Keratinocyte (primary cell): Measurements from ENCODE around the gene TOP1. TPM values are rescaled to one million over a fixed set of nuclear protein-coding genes. Genes with fewer than 3 reads are reported as not detected.
"Not testable (repeated sequence)": the region's sequence is repeated elsewhere in the genome, so short reads cannot be mapped to it uniquely, and the experiment has no call there.

Experiments
- DNase-seq: peaks from one replicate; pipeline ENCODE4 v3.0.0-alpha.2; 2011; ENCODE audit warnings: low read depth, missing footprints, low spot score
- FAIRE-seq: peaks from 2 replicates; lab custom pipeline; 2011; peaks lifted over from hg19 to GRCh38; lab: Jason Lieb, UNC
- H2AFZ ChIP-seq: 2 replicates; pipeline ENCODE4 v1.6.0; 2012; ENCODE audit warnings: low read length, control low read depth, inconsistent platforms; ENCODE audit not compliant: control insufficient read depth
- H3K27ac ChIP-seq: 2 replicates; pipeline ENCODE4 v1.5.1; 2011; ENCODE audit warnings: low read length; ENCODE audit not compliant: control insufficient read depth, insufficient read depth
- H3K27me3 ChIP-seq: 3 replicates; pipeline ENCODE4 v1.6.0; 2011; ENCODE audit warnings: low read length; ENCODE audit not compliant: control insufficient read depth, insufficient read depth; ENCODE audit errors: extremely low read depth
- H3K36me3 ChIP-seq, 2 experiments: 2 replicates in 1 of 2; 3 replicates in 1 of 2; pipeline ENCODE4 v1.5.1; 2011; ENCODE audit warnings: low read length in 2 of 2, mild to moderate bottlenecking in 1 of 2; ENCODE audit not compliant: control insufficient read depth in 2 of 2, insufficient read depth in 2 of 2; ENCODE audit errors: extremely low read depth in 1 of 2
- H3K4me1 ChIP-seq: 3 replicates; pipeline ENCODE4 v1.5.1; 2011; ENCODE audit warnings: low read length; ENCODE audit not compliant: control insufficient read depth, insufficient read depth; ENCODE audit errors: extremely low read depth
- H3K4me2 ChIP-seq: 3 replicates; pipeline ENCODE4 v1.6.0; 2011; ENCODE audit warnings: low read depth, low read length; ENCODE audit not compliant: control insufficient read depth, insufficient read depth; ENCODE audit errors: extremely low read depth
- H3K4me3 ChIP-seq, 3 experiments: fragments of 200-600 bp in 1 of 3; sonication (generic) in 1 of 3; 2 replicates in 2 of 3; 3 replicates in 1 of 3; pipeline ENCODE4 v1.5.1; 2011 to 2016; ENCODE audit warnings: low read length in 3 of 3, mild to moderate bottlenecking in 3 of 3, control low read depth in 2 of 3, inconsistent platforms in 1 of 3, low read depth in 1 of 3, mixed read lengths in 1 of 3, mixed run types in 1 of 3, moderate library complexity in 1 of 3; ENCODE audit not compliant: control insufficient read depth in 2 of 3, insufficient read depth in 2 of 3; ENCODE audit errors: extremely low read depth in 1 of 3
- H3K79me2 ChIP-seq: 2 replicates; pipeline ENCODE4 v1.6.0; 2012; ENCODE audit warnings: low read length; ENCODE audit not compliant: control insufficient read depth, insufficient read depth
- H3K9ac ChIP-seq: 3 replicates; pipeline ENCODE4 v1.6.0; 2011; ENCODE audit warnings: low read length; ENCODE audit not compliant: control insufficient read depth, insufficient read depth; ENCODE audit errors: extremely low read depth
- H3K9me1 ChIP-seq: 3 replicates; pipeline ENCODE4 v1.6.0; 2011; ENCODE audit warnings: low read length; ENCODE audit not compliant: control insufficient read depth, insufficient read depth; ENCODE audit errors: extremely low read depth
- H3K9me3 ChIP-seq: 2 replicates; pipeline ENCODE4 v1.5.1; 2012; ENCODE audit warnings: low read depth, low read length; ENCODE audit not compliant: control insufficient read depth
- H4K20me1 ChIP-seq: 3 replicates; pipeline ENCODE4 v1.6.0; 2011; ENCODE audit warnings: low read length; ENCODE audit not compliant: control insufficient read depth, insufficient read depth; ENCODE audit errors: extremely low read depth
- CTCF ChIP-seq, 3 experiments: IDR thresholded peaks in 1 of 3; conservative IDR thresholded peaks in 1 of 3; optimal IDR thresholded peaks in 1 of 3; 2 replicates in 2 of 3; 3 replicates in 1 of 3; pipeline versions ENCODE3 to v1.5.1; 2011; ENCODE audit warnings: low read length in 3 of 3, mild to moderate bottlenecking in 3 of 3, moderate library complexity in 2 of 3, control low read depth in 1 of 3, inconsistent platforms in 1 of 3; ENCODE audit not compliant: insufficient read depth in 2 of 3; ENCODE audit errors: extremely low read depth in 1 of 3
- EZH2 ChIP-seq: IDR thresholded peaks from one replicate; pipeline ENCODE4 v1.6.1; 2012; ENCODE audit warnings: inconsistent platforms, mild to moderate bottlenecking, low read length, moderate library complexity
- dilution Hi-C: fragments of 300-500 bp; cut with MboI; formaldehyde crosslinking; loops from one replicate; pipeline ENCODE4 v1.7.0; 2020; ENCODE audit warnings: low sequenced_read_pairs; ENCODE audit not compliant: extremely low pct_ligation_motif_present
- polyA plus RNA-seq, 5 experiments: library from polyadenylated mRNA; depleted of rRNA in 3 of 5; stranded (reverse) in 3 of 5; stranded (forward) in 1 of 5; unstranded in 1 of 5; fragments of >200 nt; gene quantifications; 1 replicate in 1 of 5; 2 replicates in 3 of 5; 3 replicates in 1 of 5; pipeline versions ENCODE4 v1.2.1 to v1.2.3, GENCODE V29; 2011 to 2012; ENCODE audit warnings: missing spikeins in 2 of 5, low read depth in 1 of 5, low replicate concordance in 1 of 5

TOP1 gene
- polyA plus RNA-seq, 1 donor (not counting 4 experiments of a cell fraction or from before 2014, with no cell fraction given), result 25.2 TPM

GRCh38 chr20:41003143-41003935, 25.3 kb upstream of the TOP1 start:
- TF ChIP-seq EZH2 (no peak), CTCF (optimal IDR thresholded peaks at IDR 0.05 in 1 of 3, IDR thresholded peaks at IDR 0.05 in 1 of 3, conservative IDR thresholded peaks at IDR 0.05 in 1 of 3; ENCODE audit: extremely low read depth in 1 of 3, insufficient read depth in 2 of 3, low read length in 3 of 3) (no peak)

GRCh38 chr20:41003936-41004294, 24.7 kb upstream of the TOP1 start:
- H3K4me3 ChIP-seq, result peak overlapping the region in 1 of 3 experiments; percentile 15
- not testable (repeated sequence) for FAIRE-seq, DNase-seq

More at GRCh38 chr20:41003143-41003935, 25.3 kb upstream of the TOP1 start:
- DNase-seq, result peak; percentile 93
- Histone ChIP-seq H2AFZ (peak overlapping the region; percentile 91), H3K27ac (peak overlapping the region; percentile 99), H3K4me1 (peaks cover 40% of the 10 kb centered on the region), H3K9ac (peak overlapping the region; percentile 88), H3K4me2 (peak overlapping the region; percentile 84), H3K36me3 (no peaks in the 10 kb centered on the region), H3K27me3 (no peaks in the 10 kb centered on the region), H3K9me1 (peaks cover 2% of the 10 kb centered on the region), H3K79me2 (no peaks in the 10 kb centered on the region), H4K20me1 (no peaks in the 10 kb centered on the region), H3K4me3 (peak overlapping the region; percentile 32 to 55 (median 41)), H3K9me3 (peaks cover 3% of the 10 kb centered on the region)
- peak; percentile 58 for FAIRE-seq
- dilution Hi-C loops, result no loop called here

More at GRCh38 chr20:41003936-41004294, 24.7 kb upstream of the TOP1 start:
- H4K20me1 ChIP-seq, H3K27me3 ChIP-seq, dilution Hi-C loops, H3K36me3 ChIP-seq, H3K79me2 ChIP-seq, H3K9me3 ChIP-seq, H2AFZ ChIP-seq, H3K9me1 ChIP-seq: not testable (repeated sequence)
- H3K27ac ChIP-seq, result peak overlapping the region; percentile 99
- H3K4me2 ChIP-seq, result peak overlapping the region; percentile 84
- H3K4me1 ChIP-seq, result peaks cover 43% of the 10 kb centered on the region
- H3K9ac ChIP-seq, result peak overlapping the region; percentile 88
